ENCODE results near the gene FOXF2.
"Not testable (repeated sequence)": the region's sequence is repeated elsewhere in the genome, so short reads cannot be mapped to it uniquely, and the experiment has no call there.

Gene FOXF2

GRCh38 chr6:1389369-1390132 lies at the start of gene FOXF2:
FOXF2 (plus strand) TSS chr6:1389576; CDS start chr6:1389948, 372 bp downstream.
- no peak for DNase-seq

GRCh38 chr6:1346101-1346500 lies 43.3 kb upstream of the FOXF2 start:
- no peak for DNase-seq

DNA sequence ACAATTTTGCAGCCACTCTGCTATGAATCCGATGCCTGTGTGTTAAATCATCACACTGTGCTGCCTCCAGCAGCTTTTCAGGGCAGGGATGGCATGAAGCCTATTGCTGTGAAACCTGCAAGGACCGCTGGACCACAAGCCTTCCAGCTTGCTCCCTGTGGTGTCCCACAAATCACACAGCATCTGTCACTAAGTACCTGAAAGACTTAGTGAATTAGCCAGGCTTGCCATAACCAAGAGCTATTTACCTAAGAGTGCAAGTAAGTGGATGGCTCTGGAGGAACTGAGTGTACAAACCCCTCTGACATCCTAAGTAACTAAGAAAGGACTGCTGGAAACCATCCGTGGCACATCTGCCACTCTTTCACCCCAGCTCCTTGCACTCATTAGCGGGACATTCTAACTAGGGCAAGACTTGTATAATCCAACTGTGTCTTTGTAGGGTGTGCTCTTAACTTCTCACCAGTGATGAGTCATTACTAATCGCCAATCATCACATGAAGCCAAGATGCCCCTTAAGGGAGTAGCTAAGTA lies 42.8 kb upstream of the FOXF2 start:
- no peak for DNase-seq

- DNase-seq: no peak
Observed at GRCh38 chr6:1347161-1347560, 42.2 kb upstream of the FOXF2 start.

GRCh38 chr6:1348675-1349074 lies 40.7 kb upstream of the FOXF2 start:
- no peak for DNase-seq

- no peak for DNase-seq
Observed at GRCh38 chr6:1349655-1350054, 39.7 kb upstream of the FOXF2 start.

DNA sequence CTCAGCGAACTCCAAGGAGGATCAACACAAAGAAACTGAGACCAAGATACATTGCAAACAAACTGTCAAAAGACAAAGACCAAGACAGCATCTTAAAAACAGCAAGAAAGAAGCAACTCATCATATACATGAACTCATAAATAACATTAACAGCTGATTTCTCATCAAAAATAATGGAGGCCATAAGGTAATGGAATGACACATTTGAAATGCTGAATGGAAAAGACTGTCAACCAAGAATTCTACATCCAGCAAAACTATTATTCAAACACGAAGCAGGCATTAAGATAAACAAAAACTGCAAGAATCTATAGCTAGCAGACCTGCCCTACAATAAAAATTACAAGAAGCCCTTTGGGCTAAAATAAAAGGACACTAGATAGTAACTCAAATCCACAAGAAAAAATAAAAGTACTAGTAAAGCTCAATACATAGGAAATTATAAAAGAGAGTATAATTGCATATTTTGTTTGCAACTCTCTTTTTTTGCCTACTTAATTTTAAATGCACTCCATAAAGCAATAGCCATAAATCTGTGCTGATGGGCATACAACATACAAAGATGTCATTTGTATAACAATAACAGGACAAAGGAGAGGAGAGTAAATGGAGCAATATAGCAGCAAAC lies 37.9 kb upstream of the FOXF2 start:
- no peak for DNase-seq

GRCh38 chr6:1355068-1355467 lies 34.3 kb upstream of the FOXF2 start:
- not testable (repeated sequence) for DNase-seq

DNA sequence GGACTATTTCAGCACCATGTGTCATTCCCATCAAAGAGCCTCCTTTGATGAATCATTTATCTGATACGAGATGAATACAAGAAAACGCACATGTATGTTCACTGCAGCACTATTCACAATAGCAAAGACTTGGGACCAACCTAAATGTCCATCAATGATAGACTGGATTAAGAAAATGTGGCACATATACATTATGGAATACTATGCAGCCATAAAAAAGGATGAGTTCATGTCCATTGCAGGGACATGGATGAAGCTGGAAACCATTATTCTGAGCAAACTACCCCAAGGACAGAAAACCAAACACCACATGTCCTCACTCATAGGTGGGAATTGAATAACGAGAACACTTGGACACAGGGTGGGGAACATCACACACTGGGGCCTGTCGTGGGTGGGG lies 27.7 kb upstream of the FOXF2 start:
- not testable (repeated sequence) for DNase-seq

DNA sequence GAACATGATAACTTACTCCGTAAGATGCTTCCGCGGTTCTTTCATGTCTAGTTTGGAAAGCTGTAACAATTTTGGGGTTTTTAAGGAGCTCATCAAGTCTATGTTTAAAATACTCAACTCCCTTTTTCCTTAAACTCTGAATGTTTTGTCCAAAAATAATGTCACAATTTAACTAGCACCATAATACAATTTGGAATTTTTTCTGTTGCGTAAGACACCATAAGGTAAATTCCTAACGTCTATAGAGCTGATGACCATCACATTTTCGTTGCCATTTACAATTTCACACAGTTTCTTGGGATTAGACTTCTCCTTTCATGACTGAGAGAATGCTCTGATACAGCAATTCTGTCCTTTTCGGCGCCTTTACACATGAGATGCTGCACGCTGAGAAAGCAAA lies 26.7 kb upstream of the FOXF2 start:
- no peak for DNase-seq

DNA sequence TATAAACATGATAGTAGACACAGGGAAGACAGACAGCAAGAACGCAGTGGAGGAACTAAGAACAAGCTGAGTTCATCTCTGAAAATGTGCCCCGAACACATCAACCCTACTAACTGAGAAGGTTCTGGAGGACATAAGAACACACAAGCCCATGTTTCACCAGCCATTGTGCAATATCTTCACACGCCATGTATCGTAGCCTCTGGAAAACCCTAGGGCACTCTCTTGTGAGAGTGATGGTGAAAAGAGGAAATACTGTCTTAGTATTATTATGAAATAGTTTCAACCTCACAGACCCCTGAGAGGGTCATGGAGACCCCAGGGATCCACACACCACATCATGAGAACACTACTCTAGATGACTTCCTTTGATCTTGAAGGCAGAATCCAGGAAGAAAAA lies 26.1 kb upstream of the FOXF2 start:
- DNase-seq: no peak

- DNase-seq: no peak
Observed at GRCh38 chr6:1363729-1364572, 25.4 kb upstream of the FOXF2 start.

- no peak for DNase-seq
Observed at GRCh38 chr6:1364791-1365190, 24.6 kb upstream of the FOXF2 start.

- DNase-seq: no peak
Observed at GRCh38 chr6:1365686-1366085, 23.7 kb upstream of the FOXF2 start.

- DNase-seq: no peak
Observed at GRCh38 chr6:1367771-1368170, 21.6 kb upstream of the FOXF2 start.

- no peak for DNase-seq
Observed at GRCh38 chr6:1368940-1369339, 20.4 kb upstream of the FOXF2 start.

DNA sequence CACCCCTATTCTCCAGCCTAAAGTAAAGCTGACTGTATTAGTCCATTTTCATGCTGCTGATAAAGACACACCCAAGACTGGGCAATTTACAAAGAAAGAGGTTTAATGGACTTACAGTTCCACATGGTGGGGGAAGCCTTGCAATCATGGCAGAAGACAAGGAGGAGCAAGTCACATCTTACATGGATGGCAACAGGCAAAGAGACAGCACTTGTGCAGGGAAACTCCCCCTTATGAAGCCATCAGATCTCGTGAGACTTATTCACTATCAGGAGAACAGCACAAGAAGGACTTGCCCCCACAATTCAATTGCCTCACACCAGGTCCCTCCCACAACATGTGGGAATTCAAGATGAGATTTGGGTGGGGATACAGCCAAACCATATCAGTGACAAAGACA lies 19.7 kb upstream of the FOXF2 start:
- DNase-seq: not testable (repeated sequence)

- no peak for DNase-seq
Observed at GRCh38 chr6:1371933-1372332, 17.4 kb upstream of the FOXF2 start.

- DNase-seq: no peak
Observed at GRCh38 chr6:1372690-1373089, 16.7 kb upstream of the FOXF2 start.

GRCh38 chr6:1376653-1377052 lies 12.7 kb upstream of the FOXF2 start:
- no peak for DNase-seq

DNA sequence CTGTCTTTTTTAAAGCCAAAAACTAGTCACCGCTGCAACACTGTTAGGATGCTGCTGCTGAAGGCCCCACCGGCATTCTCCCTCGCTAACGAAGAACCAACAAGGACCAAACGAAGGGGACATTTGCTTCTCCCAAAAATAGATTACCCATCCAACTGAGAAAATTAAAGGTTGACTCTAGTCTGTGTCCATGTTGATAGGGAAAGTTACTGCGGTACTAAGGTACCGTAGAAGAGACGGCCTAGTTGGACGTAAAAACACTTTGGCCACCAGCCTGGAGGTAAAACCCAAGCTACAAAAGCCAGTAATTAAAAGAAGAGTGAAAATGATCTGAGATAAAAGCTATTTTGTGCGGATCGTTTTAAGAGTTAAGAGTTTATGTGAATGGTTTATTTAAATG lies 11.8 kb upstream of the FOXF2 start:
- no peak for DNase-seq

DNA sequence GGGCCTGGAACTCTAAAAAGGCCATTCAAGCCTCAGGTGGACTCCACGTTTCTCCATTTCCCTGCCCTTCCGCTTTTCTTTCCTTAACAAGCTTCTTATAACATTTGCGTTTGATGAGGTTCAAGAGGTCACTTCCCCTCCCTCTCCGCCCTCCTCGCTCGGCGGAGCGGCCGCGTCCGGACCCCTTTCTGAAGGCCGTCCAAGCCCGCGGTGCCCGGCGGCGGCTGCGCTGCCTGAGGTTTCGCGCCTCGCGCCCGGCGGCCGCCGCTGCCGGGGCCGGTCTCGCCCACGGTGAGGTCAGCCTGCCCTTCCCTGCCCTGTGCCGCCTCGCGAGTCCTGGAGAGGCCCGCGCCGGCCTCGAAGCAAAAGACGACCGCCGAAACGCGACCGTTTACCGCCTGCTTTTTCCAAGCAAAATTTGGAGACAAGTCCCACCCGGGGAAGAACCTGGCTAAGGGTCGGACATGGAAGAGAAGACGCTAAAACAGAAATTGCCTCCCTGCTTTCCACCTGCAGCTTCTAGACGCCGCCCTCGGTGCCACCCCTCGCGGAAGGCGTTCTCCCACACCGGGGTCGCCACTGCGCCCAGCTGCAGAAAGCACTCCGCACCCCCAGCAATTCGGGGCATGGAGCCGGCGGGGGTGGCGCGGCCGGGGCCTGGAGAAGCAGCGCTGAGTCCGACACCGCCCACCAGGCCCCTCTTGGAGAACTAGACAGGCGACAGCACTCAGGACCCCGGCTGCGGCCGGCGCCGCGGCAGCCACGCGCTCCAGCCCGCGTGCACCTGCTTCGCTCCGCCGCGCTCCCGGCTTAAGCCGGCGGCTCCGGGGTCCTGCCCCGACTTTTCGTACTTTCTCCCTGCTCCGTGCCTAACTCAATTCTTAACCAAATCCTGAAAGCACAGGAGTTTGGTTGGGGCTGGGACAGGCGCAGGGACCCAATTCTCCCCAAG lies 11.0 kb upstream of the FOXF2 start:
- DNase-seq: no peak

Measured in stimulated activated CD4-positive, alpha-beta T cell treated with anti-CD3 and anti-CD28 coated beads, Interleukin-4, amount 100 ng/mL, for 1 hour (primary cell).